T47D (cell line): Measurements from ENCODE around the gene PLEKHA8.

Source experiments
- DNase-seq, 2 experiments: peaks; one replicate each; pipeline versions ENCODE4 v3.0.0 to v3.0.0-alpha.2; 2011 to 2012; ENCODE audit warnings: low read depth in 1 of 2, low spot score in 1 of 2
- JUND ChIP-seq: IDR thresholded peaks from 2 replicates; pipeline ENCODE4 v1.6.1; 2012; ENCODE audit warnings: low read depth
- in situ Hi-C: cut with HindIII; loops from 2 replicates; pipeline ENCODE4 v1.10.0; 2016; ENCODE audit warnings: low sequenced_read_pairs, low pct_unique_long_range_greater_than_20kb

PLEKHA8 gene

GRCh38 chr7:30175636-30176147 is 147.5 kb downstream of the PLEKHA8 start:
- in situ Hi-C loops, result no loop called here
- DNase-seq, result no peak
- no peak for TF ChIP-seq JUND

- no peak for TF ChIP-seq JUND
- DNase-seq, result no peak
- in situ Hi-C loops, result no loop called here
These were observed 148.4 kb downstream of the PLEKHA8 start for GRCh38 chr7:30176463-30177109.

GRCh38 chr7:30177186-30177585 is 149.0 kb downstream of the PLEKHA8 start:
- no peak for DNase-seq
- TF ChIP-seq JUND, result no peak
- in situ Hi-C loops, result no loop called here

- no peak for TF ChIP-seq JUND
- no peak for DNase-seq
- in situ Hi-C loops, result no loop called here
These were observed 149.8 kb downstream of the PLEKHA8 start for GRCh38 chr7:30177965-30178364.

GRCh38 chr7:30178748-30179436 is 150.7 kb downstream of the PLEKHA8 start:
- in situ Hi-C loops, result no loop called here
- no peak for DNase-seq
- TF ChIP-seq JUND, result no peak
